ENCODE results near the gene AIMP1. TPM values are rescaled to one million over a fixed set of nuclear protein-coding genes. Genes with fewer than 3 reads are reported as not detected.
"Not testable (repeated sequence)": the region's sequence is repeated elsewhere in the genome, so short reads cannot be mapped to it uniquely, and the experiment has no call there.

Gene AIMP1
- polyA plus RNA-seq, 4 donors, result 34.4 to 59.7 (median 37.4) TPM

DNA sequence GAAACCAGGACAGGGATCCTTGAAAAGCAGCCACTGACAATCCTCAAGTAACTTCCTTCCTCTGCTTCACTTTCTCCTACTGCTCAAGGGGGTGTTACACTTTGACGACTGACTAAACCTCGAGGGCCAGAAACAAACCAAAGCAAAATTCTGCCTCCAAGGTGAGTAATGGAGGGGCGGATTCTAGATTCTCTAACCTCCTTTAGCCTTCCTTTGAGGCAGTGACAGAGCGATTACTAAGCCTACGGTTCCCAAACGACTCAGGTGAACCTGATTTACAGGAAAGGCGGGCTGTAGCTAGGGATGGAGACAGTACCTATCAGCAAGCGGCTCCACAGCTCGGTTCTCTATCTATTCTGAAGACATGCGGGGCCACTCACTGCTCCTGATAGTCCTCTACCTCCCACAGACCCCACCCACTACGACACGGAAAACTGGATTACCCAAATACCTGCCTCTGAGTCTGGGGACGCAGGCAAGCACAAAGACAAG is 828 bp upstream of the AIMP1 start:
- H3K9me3 ChIP-seq (ENCODE audit: control insufficient read depth in 2 of 2, insufficient read depth in 1 of 2, low read depth in 1 of 2, low read length in 1 of 2), result no peaks in the 10 kb centered on the region
- H3K4me3 ChIP-seq (ENCODE audit: low read depth in 1 of 3, low read length in 3 of 3), result peak overlapping the region; percentile 70 to 87 (median 81)
- H3K27ac ChIP-seq (ENCODE audit: low read depth in 1 of 3, low read length in 2 of 3), result peak overlapping the region; percentile 92 to 95 (median 95)
- FAIRE-seq, result no peak
- peaks cover 0 to 2% (median 0%) of the 10 kb centered on the region in 3 donors for H3K36me3 ChIP-seq (ENCODE audit: control insufficient read depth in 3 of 3, insufficient read depth in 2 of 3, low read depth in 1 of 3, low read length in 3 of 3)
- H3K4me1 ChIP-seq (ENCODE audit: control insufficient read depth in 3 of 3, insufficient read depth in 2 of 3, low read depth in 1 of 3, low read length in 2 of 3), result peaks cover 0 to 12% (median 9%) of the 10 kb centered on the region in 3 donors
- no peak for DNase-seq
- H3K27me3 ChIP-seq (ENCODE audit: control insufficient read depth in 3 of 3, insufficient read depth in 3 of 3, low read length in 3 of 3), result no peaks in the 10 kb centered on the region
- WGBS, 3 donors, result 0% methylated on average over 13 of the region's 13 CpGs

- H3K36me3 ChIP-seq (ENCODE audit: control insufficient read depth in 3 of 3, insufficient read depth in 2 of 3, low read depth in 1 of 3, low read length in 3 of 3), result peaks cover 0 to 8% (median 3%) of the 10 kb centered on the region in 3 donors
- no peaks in the 10 kb centered on the region for H3K9me3 ChIP-seq (ENCODE audit: control insufficient read depth in 2 of 2, insufficient read depth in 1 of 2, low read depth in 1 of 2, low read length in 1 of 2)
- H3K4me3 ChIP-seq (ENCODE audit: low read depth in 1 of 3, low read length in 3 of 3), result peak overlapping the region; percentile 63 to 87 (median 81)
- peaks cover 0 to 12% (median 9%) of the 10 kb centered on the region in 3 donors for H3K4me1 ChIP-seq (ENCODE audit: control insufficient read depth in 3 of 3, insufficient read depth in 2 of 3, low read depth in 1 of 3, low read length in 2 of 3)
- WGBS, 3 donors, result 1 to 3% (median 3%) methylated on average over 13 of the region's 13 CpGs
- DNase-seq, result peak in 1 of 2 donors; percentile 17
- FAIRE-seq, result no peak
- no peaks in the 10 kb centered on the region for H3K27me3 ChIP-seq (ENCODE audit: control insufficient read depth in 3 of 3, insufficient read depth in 3 of 3, low read length in 3 of 3)
- H3K27ac ChIP-seq (ENCODE audit: low read depth in 1 of 3, low read length in 2 of 3), result peak overlapping the region; percentile 92 to 95 (median 95)
These were observed 541 bp downstream of the AIMP1 start for GRCh38 chr4:106316773-106317409.

DNA sequence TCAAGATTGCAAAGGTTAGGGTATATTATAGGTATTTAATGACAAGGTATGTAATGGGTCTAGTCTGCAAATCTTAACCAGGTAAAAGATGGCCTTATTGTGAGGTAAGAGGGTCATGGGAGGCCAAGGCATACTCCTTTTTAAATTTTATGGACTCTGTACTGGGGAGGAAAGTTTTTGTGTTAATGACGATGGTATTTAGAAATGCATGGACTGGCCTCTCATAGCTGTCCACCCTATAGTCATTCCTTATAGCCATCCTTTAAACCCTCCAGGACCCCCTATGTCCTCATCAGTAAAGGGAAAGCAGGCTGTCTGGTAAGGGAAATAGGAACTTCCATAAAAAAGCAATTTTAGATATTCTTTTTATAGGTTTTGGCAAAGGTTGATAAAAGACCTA is 1.5 kb downstream of the AIMP1 start:
- H3K4me3 ChIP-seq (ENCODE audit: low read depth in 1 of 3, low read length in 3 of 3), result peak overlapping the region in 2 of 3 donors; percentile 81 to 87

GRCh38 chr4:106318511-106318910 is 2.2 kb downstream of the AIMP1 start:
- H3K4me1 ChIP-seq (ENCODE audit: control insufficient read depth in 3 of 3, insufficient read depth in 2 of 3, low read depth in 1 of 3, low read length in 2 of 3), result peaks cover 0 to 12% (median 9%) of the 10 kb centered on the region in 3 donors
- H3K36me3 ChIP-seq (ENCODE audit: control insufficient read depth in 3 of 3, insufficient read depth in 2 of 3, low read depth in 1 of 3, low read length in 3 of 3), result peaks cover 0 to 8% (median 3%) of the 10 kb centered on the region in 3 donors
- no peak for DNase-seq
- no peak overlapping the region for H3K27ac ChIP-seq (ENCODE audit: low read depth in 1 of 3, low read length in 2 of 3)
- no peak overlapping the region for H3K4me3 ChIP-seq (ENCODE audit: low read depth in 1 of 3, low read length in 3 of 3)
- H3K9me3 ChIP-seq (ENCODE audit: control insufficient read depth in 2 of 2, insufficient read depth in 1 of 2, low read depth in 1 of 2, low read length in 1 of 2), result no peaks in the 10 kb centered on the region
- no peak for FAIRE-seq
- no peaks in the 10 kb centered on the region for H3K27me3 ChIP-seq (ENCODE audit: control insufficient read depth in 3 of 3, insufficient read depth in 3 of 3, low read length in 3 of 3)

More for the DNA sequence above, 1.5 kb downstream of the AIMP1 start:
- no peaks in the 10 kb centered on the region for H3K27me3 ChIP-seq (ENCODE audit: control insufficient read depth in 3 of 3, insufficient read depth in 3 of 3, low read length in 3 of 3)
- 33 to 73% (median 50%) methylated on average over 1 of the region's 1 CpG for WGBS, 3 donors
- FAIRE-seq (no peak), DNase-seq (no peak)
- peaks cover 0 to 8% (median 3%) of the 10 kb centered on the region in 3 donors for H3K36me3 ChIP-seq (ENCODE audit: control insufficient read depth in 3 of 3, insufficient read depth in 2 of 3, low read depth in 1 of 3, low read length in 3 of 3)
- H3K9me3 ChIP-seq (ENCODE audit: control insufficient read depth in 2 of 2, insufficient read depth in 1 of 2, low read depth in 1 of 2, low read length in 1 of 2), result no peaks in the 10 kb centered on the region
- no peak overlapping the region for H3K27ac ChIP-seq (ENCODE audit: low read depth in 1 of 3, low read length in 2 of 3)
- H3K4me1 ChIP-seq (ENCODE audit: control insufficient read depth in 3 of 3, insufficient read depth in 2 of 3, low read depth in 1 of 3, low read length in 2 of 3), result peaks cover 0 to 12% (median 9%) of the 10 kb centered on the region in 3 donors

- peaks cover 0 to 9% (median 6%) of the 10 kb centered on the region in 3 donors for H3K4me1 ChIP-seq (ENCODE audit: control insufficient read depth in 3 of 3, insufficient read depth in 2 of 3, low read depth in 1 of 3, low read length in 2 of 3)
- no peak for FAIRE-seq
These were observed 3.9 kb downstream of the AIMP1 start for GRCh38 chr4:106320235-106320634.

GRCh38 chr4:106321168-106321567 is 4.8 kb downstream of the AIMP1 start:
- not testable (repeated sequence) for H3K27ac ChIP-seq (ENCODE audit: low read depth in 1 of 3, low read length in 2 of 3); H3K27me3 ChIP-seq (ENCODE audit: control insufficient read depth in 3 of 3, insufficient read depth in 3 of 3, low read length in 3 of 3); DNase-seq; H3K4me1 ChIP-seq (ENCODE audit: control insufficient read depth in 3 of 3, insufficient read depth in 2 of 3, low read depth in 1 of 3, low read length in 2 of 3); FAIRE-seq; H3K9me3 ChIP-seq (ENCODE audit: control insufficient read depth in 2 of 2, insufficient read depth in 1 of 2, low read depth in 1 of 2, low read length in 1 of 2); H3K36me3 ChIP-seq (ENCODE audit: control insufficient read depth in 3 of 3, insufficient read depth in 2 of 3, low read depth in 1 of 3, low read length in 3 of 3); H3K4me3 ChIP-seq (ENCODE audit: low read depth in 1 of 3, low read length in 3 of 3)
- 97 to 98% (median 97%) methylated on average over 28 to 34 of the region's 34 CpGs for WGBS, 3 donors

More at GRCh38 chr4:106320235-106320634, 3.9 kb downstream of the AIMP1 start:
- WGBS, 3 donors, result 95 to 98% (median 97%) methylated on average over 1 of the region's 1 CpG
- Histone ChIP-seq H3K36me3 (ENCODE audit: control insufficient read depth in 3 of 3, insufficient read depth in 2 of 3, low read depth in 1 of 3, low read length in 3 of 3) (peaks cover 0 to 8% (median 3%) of the 10 kb centered on the region in 3 donors), H3K27me3 (ENCODE audit: control insufficient read depth in 3 of 3, insufficient read depth in 3 of 3, low read length in 3 of 3) (no peaks in the 10 kb centered on the region), H3K9me3 (ENCODE audit: control insufficient read depth in 2 of 2, insufficient read depth in 1 of 2, low read depth in 1 of 2, low read length in 1 of 2) (no peaks in the 10 kb centered on the region), H3K4me3 (ENCODE audit: low read depth in 1 of 3, low read length in 3 of 3) (no peak overlapping the region), H3K27ac (ENCODE audit: low read depth in 1 of 3, low read length in 2 of 3) (no peak overlapping the region)
- no peak for DNase-seq

GRCh38 chr4:106321814-106322213 is 5.5 kb downstream of the AIMP1 start:
- H3K9me3 ChIP-seq (ENCODE audit: control insufficient read depth in 2 of 2, insufficient read depth in 1 of 2, low read depth in 1 of 2, low read length in 1 of 2); H3K27me3 ChIP-seq (ENCODE audit: control insufficient read depth in 3 of 3, insufficient read depth in 3 of 3, low read length in 3 of 3); H3K4me1 ChIP-seq (ENCODE audit: control insufficient read depth in 3 of 3, insufficient read depth in 2 of 3, low read depth in 1 of 3, low read length in 2 of 3); H3K4me3 ChIP-seq (ENCODE audit: low read depth in 1 of 3, low read length in 3 of 3); FAIRE-seq; H3K27ac ChIP-seq (ENCODE audit: low read depth in 1 of 3, low read length in 2 of 3); DNase-seq: not testable (repeated sequence)
- H3K36me3 ChIP-seq (ENCODE audit: control insufficient read depth in 3 of 3, insufficient read depth in 2 of 3, low read depth in 1 of 3, low read length in 3 of 3), result peaks cover 0 to 11% (median 3%) of the 10 kb centered on the region in 3 donors
- WGBS, 3 donors, result 62 to 79% (median 68%) methylated on average over 6 of the region's 6 CpGs

DNA sequence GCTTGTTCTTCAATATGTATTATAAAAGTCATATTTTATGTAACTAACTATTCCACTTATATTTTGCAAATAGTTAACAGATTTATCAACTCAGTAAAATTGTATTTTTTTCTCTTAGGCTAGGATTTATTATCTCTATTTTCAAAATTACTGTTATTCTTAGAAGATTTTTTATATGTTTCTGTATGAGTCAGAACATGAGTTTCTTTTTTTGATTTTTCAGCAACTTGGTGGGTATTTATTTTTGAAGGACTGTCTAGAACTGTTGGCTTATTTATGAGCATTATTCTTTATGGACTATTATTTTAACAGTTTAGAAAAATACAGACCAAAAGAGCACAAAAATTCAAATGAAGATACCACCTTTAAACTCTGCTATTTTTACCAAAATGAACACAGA is 6.8 kb downstream of the AIMP1 start:
- FAIRE-seq (peak; percentile 86), DNase-seq (no peak)
- Histone ChIP-seq H3K4me3 (ENCODE audit: low read depth in 1 of 3, low read length in 3 of 3) (no peak overlapping the region), H3K9me3 (ENCODE audit: control insufficient read depth in 2 of 2, insufficient read depth in 1 of 2, low read depth in 1 of 2, low read length in 1 of 2) (no peaks in the 10 kb centered on the region), H3K27me3 (ENCODE audit: control insufficient read depth in 3 of 3, insufficient read depth in 3 of 3, low read length in 3 of 3) (no peaks in the 10 kb centered on the region), H3K4me1 (ENCODE audit: control insufficient read depth in 3 of 3, insufficient read depth in 2 of 3, low read depth in 1 of 3, low read length in 2 of 3) (peaks cover 0 to under 1% (median 0%) of the 10 kb centered on the region in 3 donors), H3K27ac (ENCODE audit: low read depth in 1 of 3, low read length in 2 of 3) (no peak overlapping the region), H3K36me3 (ENCODE audit: control insufficient read depth in 3 of 3, insufficient read depth in 2 of 3, low read depth in 1 of 3, low read length in 3 of 3) (peaks cover 0 to 12% (median 4%) of the 10 kb centered on the region in 3 donors)

Measured in small intestine (tissue), 7 donors.